ENCODE results near the gene ZFYVE26. TPM values are rescaled to one million over a fixed set of nuclear protein-coding genes. Genes with fewer than 3 reads are reported as not detected.

The ZFYVE26 gene
- total RNA-seq, 4 donors from 2014 or later = 23.9 to 31.7 (median 28.8) TPM

- intact Hi-C loops (cut with DNase I; ENCODE audit: low total_unique reads) = no loop called here
- Histone ChIP-seq H3K27me3 (no peaks in the 10 kb centered on the region), H3K9me3 (no peaks in the 10 kb centered on the region), H3K27ac (no peak overlapping the region), H3K4me3 (no peak overlapping the region), H3K36me3 (no peaks in the 10 kb centered on the region), H3K4me1 (peaks cover 0 to 8% (median 2%) of the 10 kb centered on the region in 4 donors)
- in situ Hi-C loops (cut with MboI; ENCODE audit: low pct_ligation_motif_present in 1 of 4, low pct_unique_long_range_greater_than_20kb in 1 of 4, low sequenced_read_pairs in 3 of 4) = loop anchor here (10.0 to 25.0 kb wide), 4 partner anchors 99 to 1009 kb away; no protein-coding TSS in a partner anchor
- no peak for DNase-seq
- TF ChIP-seq POLR2AphosphoS5 (IDR thresholded peaks at IDR 0.05) = no peak
- TF ChIP-seq EP300 (IDR thresholded peaks at IDR 0.05; ENCODE audit: low read depth) = no peak
- no peak for TF ChIP-seq POLR2A (IDR thresholded peaks at IDR 0.05)
- TF ChIP-seq CTCF (IDR thresholded peaks at IDR 0.05) = no peak
These were observed 19.2 kb upstream of the ZFYVE26 start for GRCh38 chr14:67835596-67835995.

- Histone ChIP-seq H3K4me1 (peaks cover 0 to 8% (median 2%) of the 10 kb centered on the region in 4 donors), H3K36me3 (no peaks in the 10 kb centered on the region), H3K4me3 (no peak overlapping the region), H3K27ac (no peak overlapping the region), H3K9me3 (no peaks in the 10 kb centered on the region), H3K27me3 (no peaks in the 10 kb centered on the region)
- in situ Hi-C loops (cut with MboI; ENCODE audit: low pct_ligation_motif_present in 1 of 4, low pct_unique_long_range_greater_than_20kb in 1 of 4, low sequenced_read_pairs in 3 of 4) (loop anchor here (10.0 to 25.0 kb wide), 4 partner anchors 101 to 1011 kb away; no protein-coding TSS in a partner anchor), intact Hi-C loops (cut with DNase I; ENCODE audit: low total_unique reads) (no loop called here)
- TF ChIP-seq EP300 (IDR thresholded peaks at IDR 0.05; ENCODE audit: low read depth) (no peak), POLR2AphosphoS5 (IDR thresholded peaks at IDR 0.05) (no peak), CTCF (IDR thresholded peaks at IDR 0.05) (no peak), POLR2A (IDR thresholded peaks at IDR 0.05) (no peak)
- DNase-seq = no peak
- 89 to 90% methylated on average over 1 of the region's 1 CpG for WGBS, 2 donors (ENCODE audit: low coverage in 1 of 2)
These were observed 17.0 kb upstream of the ZFYVE26 start for GRCh38 chr14:67833403-67833802.

- no peaks in the 10 kb centered on the region for H3K9me3 ChIP-seq
- in situ Hi-C loops (cut with MboI; ENCODE audit: low pct_ligation_motif_present in 1 of 4, low pct_unique_long_range_greater_than_20kb in 1 of 4, low sequenced_read_pairs in 3 of 4) (loop anchor here (10.0 to 25.0 kb wide), 4 partner anchors 104 to 1014 kb away; no protein-coding TSS in a partner anchor), intact Hi-C loops (cut with DNase I; ENCODE audit: low total_unique reads) (no loop called here)
- H3K36me3 ChIP-seq = peaks cover 0 to 3% (median 0%) of the 10 kb centered on the region in 4 donors
- H3K4me3 ChIP-seq = no peak overlapping the region
- H3K27ac ChIP-seq = no peak overlapping the region
- WGBS, 2 donors (ENCODE audit: low coverage in 1 of 2) = 51 to 63% methylated on average over 5 to 8 of the region's 8 CpGs
- no peak for DNase-seq
- no peaks in the 10 kb centered on the region for H3K27me3 ChIP-seq
- TF ChIP-seq EP300 (IDR thresholded peaks at IDR 0.05; ENCODE audit: low read depth) (no peak), POLR2A (IDR thresholded peaks at IDR 0.05) (no peak), POLR2AphosphoS5 (IDR thresholded peaks at IDR 0.05) (no peak), CTCF (IDR thresholded peaks at IDR 0.05) (no peak)
- H3K4me1 ChIP-seq = no peaks in the 10 kb centered on the region
These were observed 14.7 kb upstream of the ZFYVE26 start for GRCh38 chr14:67831113-67831512.

GRCh38 chr14:67821121-67821520 lies 4.7 kb upstream of the ZFYVE26 start:
- in situ Hi-C loops (cut with MboI; ENCODE audit: low pct_ligation_motif_present in 1 of 4, low pct_unique_long_range_greater_than_20kb in 1 of 4, low sequenced_read_pairs in 3 of 4) (no loop called here), intact Hi-C loops (cut with DNase I; ENCODE audit: low total_unique reads) (no loop called here)
- Histone ChIP-seq H3K27me3 (no peaks in the 10 kb centered on the region), H3K27ac (peak overlapping the region; percentile 13 to 84 (median 70)), H3K9me3 (no peaks in the 10 kb centered on the region), H3K4me3 (no peak overlapping the region), H3K36me3 (peaks cover 0 to 6% (median 2%) of the 10 kb centered on the region in 4 donors), H3K4me1 (peaks cover 0 to 25% (median 12%) of the 10 kb centered on the region in 4 donors)
- no peak for DNase-seq
- TF ChIP-seq POLR2A (IDR thresholded peaks at IDR 0.05) (no peak), CTCF (IDR thresholded peaks at IDR 0.05) (no peak), POLR2AphosphoS5 (IDR thresholded peaks at IDR 0.05) (no peak), EP300 (IDR thresholded peaks at IDR 0.05; ENCODE audit: low read depth) (no peak)
